ENCODE results near the gene EDRF1.
"Not testable (repeated sequence)": the region's sequence is repeated elsewhere in the genome, so short reads cannot be mapped to it uniquely, and the experiment has no call there.

The EDRF1 gene

GRCh38 chr10:125709553-125710474, 9.7 kb upstream of the EDRF1 start:
- DNase-seq (ENCODE audit: low read depth), result no peak

- no peak for DNase-seq (ENCODE audit: low read depth)
Measured at GRCh38 chr10:125711110-125711750, 8.3 kb upstream of the EDRF1 start.

GRCh38 chr10:125714728-125715127, 4.8 kb upstream of the EDRF1 start:
- not testable (repeated sequence) for DNase-seq (ENCODE audit: low read depth)

GRCh38 chr10:125720002-125720382, 483 bp downstream of the EDRF1 start:
- no peak for DNase-seq (ENCODE audit: low read depth)

- no peak for DNase-seq (ENCODE audit: low read depth)
Measured at GRCh38 chr10:125721035-125721434, 1.5 kb downstream of the EDRF1 start.

GRCh38 chr10:125722811-125723210, 3.3 kb downstream of the EDRF1 start:
- no peak for DNase-seq (ENCODE audit: low read depth)

GRCh38 chr10:125726914-125727313, 7.4 kb downstream of the EDRF1 start:
- no peak for DNase-seq (ENCODE audit: low read depth)

GRCh38 chr10:125727436-125727835, 7.9 kb downstream of the EDRF1 start:
- no peak for DNase-seq (ENCODE audit: low read depth)

- no peak for DNase-seq (ENCODE audit: low read depth)
Measured at GRCh38 chr10:125734148-125734547, 14.6 kb downstream of the EDRF1 start.

GRCh38 chr10:125734823-125735222, 15.3 kb downstream of the EDRF1 start:
- no peak for DNase-seq (ENCODE audit: low read depth)

GRCh38 chr10:125738206-125738605, 18.7 kb downstream of the EDRF1 start:
- no peak for DNase-seq (ENCODE audit: low read depth)

- DNase-seq (ENCODE audit: low read depth), result no peak
Measured at GRCh38 chr10:125739994-125740679, 20.6 kb downstream of the EDRF1 start.

GRCh38 chr10:125742465-125742864, 23.0 kb downstream of the EDRF1 start:
- DNase-seq (ENCODE audit: low read depth), result no peak

GRCh38 chr10:125744909-125745308, 25.4 kb downstream of the EDRF1 start:
- no peak for DNase-seq (ENCODE audit: low read depth)

GRCh38 chr10:125747417-125747816, 27.9 kb downstream of the EDRF1 start:
- no peak for DNase-seq (ENCODE audit: low read depth)

- DNase-seq (ENCODE audit: low read depth), result no peak
Measured at GRCh38 chr10:125756196-125756595, 36.7 kb downstream of the EDRF1 start.

- DNase-seq (ENCODE audit: low read depth), result no peak
Measured at GRCh38 chr10:125756853-125757487, 37.5 kb downstream of the EDRF1 start.

GRCh38 chr10:125757742-125758141, 38.2 kb downstream of the EDRF1 start:
- DNase-seq (ENCODE audit: low read depth), result no peak

- no peak for DNase-seq (ENCODE audit: low read depth)
Measured at GRCh38 chr10:125761961-125762360, 42.5 kb downstream of the EDRF1 start.

- no peak for DNase-seq (ENCODE audit: low read depth)
Measured at GRCh38 chr10:125762692-125763648, 43.5 kb downstream of the EDRF1 start.

- no peak for DNase-seq (ENCODE audit: low read depth)
Measured at GRCh38 chr10:125765835-125766234, 46.3 kb downstream of the EDRF1 start.
